ENCODE data around the gene C16orf92.

C16orf92 gene

GRCh38 chr16:30002614-30003346 is 20.2 kb upstream of the C16orf92 start (continued):
- no peak for TF ChIP-seq CREB5 (CRISPR knock-in tag; IDR thresholded peaks at IDR 0.05; ENCODE audit: low read depth)

- no peak for TF ChIP-seq PATZ1 (CRISPR knock-in tag; IDR thresholded peaks at IDR 0.05; ENCODE audit: borderline replicate concordance)
- TF ChIP-seq POU6F1 (CRISPR knock-in tag; IDR thresholded peaks at IDR 0.05; ENCODE audit: borderline replicate concordance, low read depth), result no peak
- TF ChIP-seq CSDC2 (CRISPR knock-in tag; IDR thresholded peaks at IDR 0.05), result no peak
- TF ChIP-seq ZNF8 (CRISPR knock-in tag; IDR thresholded peaks at IDR 0.05), result no peak
- TF ChIP-seq OSR1 (CRISPR knock-in tag; IDR thresholded peaks at IDR 0.05), result no peak
- no peak for TF ChIP-seq ZFP3 (CRISPR knock-in tag; IDR thresholded peaks at IDR 0.05)
- no peak for TF ChIP-seq BACH2 (CRISPR knock-in tag; IDR thresholded peaks at IDR 0.05; ENCODE audit: borderline replicate concordance)
- TF ChIP-seq ZNF70 (CRISPR knock-in tag; IDR thresholded peaks at IDR 0.05), result no peak
- no peak for TF ChIP-seq PPARA (CRISPR knock-in tag; IDR thresholded peaks at IDR 0.05; ENCODE audit: borderline replicate concordance)
- TF ChIP-seq TSHZ2 (CRISPR knock-in tag; IDR thresholded peaks at IDR 0.05), result no peak
- no peak for TF ChIP-seq ARNTL (CRISPR knock-in tag; IDR thresholded peaks at IDR 0.05; ENCODE audit: borderline replicate concordance, low read depth)
- TF ChIP-seq GLIS3 (CRISPR knock-in tag; IDR thresholded peaks at IDR 0.05), result no peak
- TF ChIP-seq ZFP30 (CRISPR knock-in tag; IDR thresholded peaks at IDR 0.05), result no peak
- no peak for TF ChIP-seq ESRRG (CRISPR knock-in tag; IDR thresholded peaks at IDR 0.05)
- no peak for TF ChIP-seq SNAI2 (CRISPR knock-in tag; IDR thresholded peaks at IDR 0.05)
- no peak for TF ChIP-seq RARB (CRISPR knock-in tag; IDR thresholded peaks at IDR 0.05)
- no peak for TF ChIP-seq ZNF565 (CRISPR knock-in tag; conservative IDR thresholded peaks at IDR 0.05; ENCODE audit: low read depth)
- no peak for TF ChIP-seq CSRNP3 (CRISPR knock-in tag; IDR thresholded peaks at IDR 0.05)
- TF ChIP-seq TOX (CRISPR knock-in tag; IDR thresholded peaks at IDR 0.05; ENCODE audit: borderline replicate concordance), result no peak
- ATAC-seq, result no peak
Observed at GRCh38 chr16:30003670-30004423, 19.2 kb upstream of the C16orf92 start.

- TF ChIP-seq ARNTL (CRISPR knock-in tag; IDR thresholded peaks at IDR 0.05; ENCODE audit: borderline replicate concordance, low read depth), result no peak
- no peak for TF ChIP-seq TOX (CRISPR knock-in tag; IDR thresholded peaks at IDR 0.05; ENCODE audit: borderline replicate concordance)
- no peak for TF ChIP-seq POU6F1 (CRISPR knock-in tag; IDR thresholded peaks at IDR 0.05; ENCODE audit: borderline replicate concordance, low read depth)
- TF ChIP-seq SNAI2 (CRISPR knock-in tag; IDR thresholded peaks at IDR 0.05), result no peak
- TF ChIP-seq PATZ1 (CRISPR knock-in tag; IDR thresholded peaks at IDR 0.05; ENCODE audit: borderline replicate concordance), result no peak
- no peak for TF ChIP-seq ZC3H10 (CRISPR knock-in tag; IDR thresholded peaks at IDR 0.05)
- no peak for TF ChIP-seq OSR1 (CRISPR knock-in tag; IDR thresholded peaks at IDR 0.05)
- TF ChIP-seq CSRNP3 (CRISPR knock-in tag; IDR thresholded peaks at IDR 0.05), result no peak
- ATAC-seq, result no peak
Observed at GRCh38 chr16:30004424-30004776, 18.6 kb upstream of the C16orf92 start.
